ENCODE results near the gene TCF4.

GRCh38 chr18:55353391-55353790 lies 234.6 kb downstream of the TCF4 start:
- TF ChIP-seq, protein P1, sequence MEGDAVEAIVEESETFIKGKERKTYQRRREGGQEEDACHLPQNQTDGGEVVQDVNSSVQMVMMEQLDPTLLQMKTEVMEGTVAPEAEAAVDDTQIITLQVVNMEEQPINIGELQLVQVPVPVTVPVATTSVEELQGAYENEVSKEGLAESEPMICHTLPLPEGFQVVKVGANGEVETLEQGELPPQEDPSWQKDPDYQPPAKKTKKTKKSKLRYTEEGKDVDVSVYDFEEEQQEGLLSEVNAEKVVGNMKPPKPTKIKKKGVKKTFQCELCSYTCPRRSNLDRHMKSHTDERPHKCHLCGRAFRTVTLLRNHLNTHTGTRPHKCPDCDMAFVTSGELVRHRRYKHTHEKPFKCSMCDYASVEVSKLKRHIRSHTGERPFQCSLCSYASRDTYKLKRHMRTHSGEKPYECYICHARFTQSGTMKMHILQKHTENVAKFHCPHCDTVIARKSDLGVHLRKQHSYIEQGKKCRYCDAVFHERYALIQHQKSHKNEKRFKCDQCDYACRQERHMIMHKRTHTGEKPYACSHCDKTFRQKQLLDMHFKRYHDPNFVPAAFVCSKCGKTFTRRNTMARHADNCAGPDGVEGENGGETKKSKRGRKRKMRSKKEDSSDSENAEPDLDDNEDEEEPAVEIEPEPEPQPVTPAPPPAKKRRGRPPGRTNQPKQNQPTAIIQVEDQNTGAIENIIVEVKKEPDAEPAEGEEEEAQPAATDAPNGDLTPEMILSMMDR (IDR thresholded peaks at IDR 0.05) = no peak
- TF ChIP-seq POLR2A (IDR thresholded peaks at IDR 0.05) = no peak
